IMR-90 (cell line): ENCODE results near the gene ZNF618. TPM values are rescaled to one million over a fixed set of nuclear protein-coding genes. Genes with fewer than 3 reads are reported as not detected.

Source experiments
- ATAC-seq: fragments of 200-7000 bp; cut with Tn5 transposase; 2 replicates; pipeline ENCODE4 v1.9.1; 2020; ENCODE audit warnings: low read depth, mild to moderate bottlenecking, moderate library complexity
- BruUV-seq: library from RNA; stranded (reverse); fragments of 400-500 nt; replicated peaks from 2 replicates; lab custom pipeline; 2021; lab: Mats Ljungman, UMichigan
- CTCF ChIA-PET: fragments of 300-600 bp; formaldehyde crosslinking; extraction: SDS; loops from one replicate; lab custom pipeline; 2021; ENCODE audit warnings: antibody characterized with exemption; lab: Yijun Ruan, JAX
- POLR2A ChIA-PET: fragments of 300-600 bp; sonication (Branson Sonifier 250); formaldehyde crosslinking; loops from one replicate; lab custom pipeline; 2022; ENCODE audit warnings: antibody characterized with exemption; ENCODE audit not compliant: unreplicated experiment; lab: Charles Lee
- DNase-seq: peaks from one replicate; pipeline ENCODE4 v3.0.0; 2013
- H2AFZ ChIP-seq: replicated peaks from 2 replicates; pipeline ENCODE3; 2013; ENCODE audit warnings: low read length, mild to moderate bottlenecking; ENCODE audit not compliant: poor library complexity
- H2AK5ac ChIP-seq: 2 replicates; pipeline ENCODE4 v1.6.1; 2013; ENCODE audit warnings: low read depth, low read length, inconsistent platforms
- H2AK9ac ChIP-seq: replicated peaks from 2 replicates; pipeline ENCODE3; 2013; ENCODE audit warnings: mild to moderate bottlenecking, low read depth, low read length, moderate library complexity; ENCODE audit not compliant: poor library complexity
- H2BK120ac ChIP-seq: 2 replicates; pipeline ENCODE4 v1.6.1; 2013; ENCODE audit warnings: low read depth, low read length, inconsistent platforms
- H2BK15ac ChIP-seq: 3 replicates; pipeline ENCODE4 v1.6.1; 2013; ENCODE audit warnings: low read depth, low read length, inconsistent platforms
- H2BK20ac ChIP-seq: 2 replicates; pipeline ENCODE4 v1.6.1; 2013; ENCODE audit warnings: low read depth, mild to moderate bottlenecking, inconsistent platforms, low read length, moderate library complexity
- H2BK5ac ChIP-seq: 2 replicates; pipeline ENCODE4 v1.6.1; 2013; ENCODE audit warnings: mild to moderate bottlenecking, low read depth, low read length, inconsistent platforms; ENCODE audit not compliant: poor library complexity, severe bottlenecking
- H3K14ac ChIP-seq: replicated peaks from 2 replicates; pipeline ENCODE4 v1.6.1; 2013; ENCODE audit warnings: low read depth, low read length, inconsistent platforms
- H3K18ac ChIP-seq: 2 replicates; pipeline ENCODE4 v1.6.1; 2013; ENCODE audit warnings: low read depth, low read length, control low read depth
- H3K23ac ChIP-seq: 2 replicates; pipeline ENCODE4 v1.6.1; 2013; ENCODE audit warnings: low read depth, low read length, inconsistent platforms
- H3K27ac ChIP-seq: 2 replicates; pipeline ENCODE4 v1.5.1; 2013; ENCODE audit warnings: mild to moderate bottlenecking, control low read depth, low read length; ENCODE audit not compliant: insufficient read depth
- H3K27me3 ChIP-seq: 2 replicates; pipeline ENCODE4 v1.6.1; 2013; ENCODE audit warnings: low read length; ENCODE audit not compliant: control insufficient read depth, insufficient read depth
- H3K36me3 ChIP-seq: 2 replicates; pipeline ENCODE4 v1.6.1; 2013; ENCODE audit warnings: low read length, mixed read lengths; ENCODE audit not compliant: control insufficient read depth, insufficient read depth
- H3K4ac ChIP-seq: 2 replicates; pipeline ENCODE4 v1.6.1; 2013; ENCODE audit warnings: low read depth, low read length, inconsistent platforms
- H3K4me1 ChIP-seq: 2 replicates; pipeline ENCODE4 v1.6.1; 2013; ENCODE audit warnings: low read length, mixed read lengths; ENCODE audit not compliant: control insufficient read depth, insufficient read depth
- H3K4me2 ChIP-seq: 2 replicates; pipeline ENCODE4 v1.6.1; 2013; ENCODE audit warnings: low read depth, mild to moderate bottlenecking, control low read depth, low read length, moderate library complexity
- H3K4me3 ChIP-seq: 2 replicates; pipeline ENCODE4 v1.5.1; 2013; ENCODE audit warnings: low read depth, mild to moderate bottlenecking, control low read depth, low read length, moderate library complexity; ENCODE audit not compliant: insufficient read depth
- H3K56ac ChIP-seq: 2 replicates; pipeline ENCODE4 v1.6.1; 2013; ENCODE audit warnings: low read length, inconsistent platforms; ENCODE audit not compliant: insufficient read depth; ENCODE audit errors: extremely low read depth
- H3K79me1 ChIP-seq, 2 experiments: 2 replicates each; pipeline ENCODE4 v1.6.1; 2013; ENCODE audit warnings: low read length in 2 of 2, inconsistent platforms in 1 of 2, low read depth in 1 of 2
- H3K9ac ChIP-seq: 2 replicates; pipeline ENCODE4 v1.6.1; 2013; ENCODE audit warnings: low read depth, low read length, control low read depth
- H3K9me1 ChIP-seq: 2 replicates; pipeline ENCODE4 v1.6.1; 2013; ENCODE audit warnings: low read length, inconsistent platforms; ENCODE audit not compliant: insufficient read depth
- H3K9me3 ChIP-seq: 2 replicates; pipeline ENCODE4 v1.6.1; 2013; ENCODE audit warnings: low read length; ENCODE audit not compliant: control insufficient read depth, insufficient read depth
- H4K20me1 ChIP-seq: 2 replicates; pipeline ENCODE4 v1.6.1; 2013; ENCODE audit warnings: low read length, inconsistent platforms; ENCODE audit not compliant: insufficient read depth
- H4K5ac ChIP-seq: 2 replicates; pipeline ENCODE4 v1.6.1; 2013; ENCODE audit warnings: mild to moderate bottlenecking, low read depth, low read length, control low read depth
- H4K8ac ChIP-seq, 2 experiments: 2 replicates each; pipeline ENCODE4 v1.6.1; 2013; ENCODE audit warnings: low read depth in 2 of 2, low read length in 2 of 2, control low read depth in 1 of 2, inconsistent platforms in 1 of 2
- H4K91ac ChIP-seq: 2 replicates; pipeline ENCODE4 v1.6.1; 2013; ENCODE audit warnings: low read depth, low read length, inconsistent platforms; ENCODE audit not compliant: insufficient read depth
- BHLHE40 ChIP-seq: fragments of 150-350 bp; IDR thresholded peaks from 2 replicates; pipeline ENCODE4 v1.6.1; 2016; ENCODE audit warnings: mild to moderate bottlenecking, low read depth, low read length
- CEBPB ChIP-seq: IDR thresholded peaks from 2 replicates; pipeline ENCODE4 v1.6.1; 2012; ENCODE audit warnings: low read depth, low read length, improper control_type of control experiment
- CHD1 ChIP-seq: IDR thresholded peaks from 2 replicates; pipeline ENCODE4 v1.6.1; 2012; ENCODE audit warnings: low read depth, low read length, improper control_type of control experiment
- FOS ChIP-seq: fragments of 150-350 bp; IDR thresholded peaks from 2 replicates; pipeline ENCODE4 v1.6.1; 2016; ENCODE audit warnings: low read depth, low read length
- MAFK ChIP-seq: IDR thresholded peaks from 2 replicates; pipeline ENCODE4 v1.6.1; 2012; ENCODE audit warnings: low read depth, low read length, improper control_type of control experiment
- MAZ ChIP-seq: IDR thresholded peaks from 2 replicates; pipeline ENCODE4 v1.6.1; 2012; ENCODE audit warnings: low read depth, mild to moderate bottlenecking, low read length, improper control_type of control experiment, moderate library complexity, borderline replicate concordance
- MXI1 ChIP-seq: IDR thresholded peaks from 2 replicates; pipeline ENCODE4 v1.6.1; 2012; ENCODE audit warnings: low read depth, mild to moderate bottlenecking, low read length, moderate library complexity, borderline replicate concordance
- NFE2L2 ChIP-seq: fragments of 150-350 bp; IDR thresholded peaks from 2 replicates; pipeline ENCODE4 v1.6.1; 2016; ENCODE audit warnings: low read depth, mild to moderate bottlenecking, low read length
- POLR2A ChIP-seq: IDR thresholded peaks from 2 replicates; pipeline ENCODE4 v1.6.1; 2012; ENCODE audit warnings: mild to moderate bottlenecking, low read depth, low read length
- RAD21 ChIP-seq: IDR thresholded peaks from 2 replicates; pipeline ENCODE4 v1.6.1; 2012; ENCODE audit warnings: low read length, improper control_type of control experiment
- RCOR1 ChIP-seq: IDR thresholded peaks from 2 replicates; pipeline ENCODE4 v1.6.1; 2012; ENCODE audit warnings: mild to moderate bottlenecking, low read length, improper control_type of control experiment; ENCODE audit not compliant: insufficient replicate concordance
- RFX5 ChIP-seq: IDR thresholded peaks from 2 replicates; pipeline ENCODE4 v1.8.0; 2012; ENCODE audit warnings: low read depth, mild to moderate bottlenecking, low read length, moderate library complexity
- SMC3 ChIP-seq: fragments of 150-350 bp; IDR thresholded peaks from 2 replicates; pipeline ENCODE4 v1.6.1; 2016; ENCODE audit warnings: low read depth, mild to moderate bottlenecking, antibody characterized with exemption, low read length, moderate library complexity
- USF2 ChIP-seq: fragments of 150-350 bp; IDR thresholded peaks from 2 replicates; pipeline ENCODE4 v1.6.1; 2017; ENCODE audit warnings: mild to moderate bottlenecking, antibody characterized with exemption, low read length, low read depth
- WGBS, 2 experiments: methylation state at CpG; one replicate each; pipeline versions ENCODE4 v1.1.5 to v1.1.7; 2013; ENCODE audit warnings: missing lambda C conversion rate in 2 of 2; ENCODE audit not compliant: insufficient read length in 1 of 2; ENCODE audit errors: extremely low coverage in 2 of 2; 5-methylcytosine and 5-hydroxymethylcytosine counted together
- dilution Hi-C: fragments of 300-500 bp; cut with HindIII; formaldehyde crosslinking; loops from one replicate; pipeline ENCODE4 v1.14.3; 2018; ENCODE audit warnings: low sequenced_read_pairs; ENCODE audit not compliant: unreplicated experiment
- in situ Hi-C: fragments of 300-500 bp; cut with MboI; formaldehyde crosslinking; loops from 3 replicates; pipeline ENCODE4 v1.14.3; 2019; ENCODE audit warnings: low sequenced_read_pairs, inconsistent platforms, mixed read lengths
- intact Hi-C: fragments of 100-400 bp; cut with micrococcal nuclease; formaldehyde crosslinking; loops from 2 replicates; pipeline ENCODE4 v1.10.0; 2022
- polyA plus RNA-seq, 3 experiments: library from polyadenylated mRNA; depleted of rRNA; stranded (reverse); fragments of >200 nt; gene quantifications; 2 replicates each; pipeline ENCODE4 v1.2.3, GENCODE V29; 2012; ENCODE audit warnings: low replicate concordance in 1 of 3
- total RNA-seq: library from RNA; depleted of rRNA; stranded (reverse); fragments of >200 nt; gene quantifications from 2 replicates; pipeline ENCODE4 v1.2.3, GENCODE V29; 2012
- TF ChIP-seq, protein P1 (sequence below): fragments of 150-350 bp; IDR thresholded peaks from 2 replicates; pipeline ENCODE4 v1.6.1; 2016; ENCODE audit warnings: low read depth, mild to moderate bottlenecking, low read length, moderate library complexity, borderline replicate concordance
- TF ChIP-seq, protein P2 (sequence below): conservative IDR thresholded peaks from 2 replicates; pipeline ENCODE4 v1.5.1; 2012; ENCODE audit warnings: mild to moderate bottlenecking, low read depth, low read length, improper control_type of control experiment

The ZNF618 gene
- total and polyA plus RNA-seq, 2 of the 4 experiments (the other 2 are of a cell fraction): 8.2 to 9.4 TPM

- intact Hi-C loops (no loop called here), in situ Hi-C loops (no loop called here), dilution Hi-C loops (no loop called here)
- Histone ChIP-seq H4K91ac (no peak overlapping the region), H2AFZ (no peak overlapping the region), H3K4me2 (no peak overlapping the region), H3K79me1 (peaks cover 45 to 75% of the 10 kb centered on the region in 2 experiments), H3K9me3 (no peaks in the 10 kb centered on the region; the same call in 1 of the 2 replicates), H3K4me3 (no peak overlapping the region), H4K20me1 (peaks cover 20% of the 10 kb centered on the region; the same call in 1 of the 2 replicates), H3K18ac (no peak overlapping the region), H3K9ac (no peak overlapping the region), H2BK120ac (no peak overlapping the region), H2AK5ac (no peak overlapping the region), H4K8ac (no peak overlapping the region), H3K36me3 (peaks cover 8% of the 10 kb centered on the region; the same call in 1 of the 2 replicates), H2BK20ac (no peak overlapping the region), H3K14ac (no peak overlapping the region), H3K23ac (no peak overlapping the region), H3K56ac (no peak overlapping the region), H3K9me1 (peaks cover 13% of the 10 kb centered on the region; the same call in 1 of the 2 replicates), H3K4ac (no peak overlapping the region), H3K27me3 (no peaks in the 10 kb centered on the region), H2BK15ac (no peak overlapping the region), H4K5ac (no peak overlapping the region), H3K4me1 (peaks cover 5% of the 10 kb centered on the region; the same call in 1 of the 2 replicates), H3K27ac (no peak overlapping the region), H2AK9ac (no peak overlapping the region), H2BK5ac (no peak overlapping the region)
- TF ChIP-seq SMC3: no peak
- no peak for TF ChIP-seq MAZ
- TF ChIP-seq BHLHE40: no peak
- no peak for TF ChIP-seq MXI1
- TF ChIP-seq USF2: no peak
- TF ChIP-seq RFX5: no peak
- TF ChIP-seq RAD21: no peak
- TF ChIP-seq MAFK: no peak
- no peak for TF ChIP-seq RCOR1
- TF ChIP-seq CHD1: no peak
- TF ChIP-seq, protein P1, sequence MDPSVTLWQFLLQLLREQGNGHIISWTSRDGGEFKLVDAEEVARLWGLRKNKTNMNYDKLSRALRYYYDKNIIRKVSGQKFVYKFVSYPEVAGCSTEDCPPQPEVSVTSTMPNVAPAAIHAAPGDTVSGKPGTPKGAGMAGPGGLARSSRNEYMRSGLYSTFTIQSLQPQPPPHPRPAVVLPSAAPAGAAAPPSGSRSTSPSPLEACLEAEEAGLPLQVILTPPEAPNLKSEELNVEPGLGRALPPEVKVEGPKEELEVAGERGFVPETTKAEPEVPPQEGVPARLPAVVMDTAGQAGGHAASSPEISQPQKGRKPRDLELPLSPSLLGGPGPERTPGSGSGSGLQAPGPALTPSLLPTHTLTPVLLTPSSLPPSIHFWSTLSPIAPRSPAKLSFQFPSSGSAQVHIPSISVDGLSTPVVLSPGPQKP: no peak
- TF ChIP-seq, protein P2, sequence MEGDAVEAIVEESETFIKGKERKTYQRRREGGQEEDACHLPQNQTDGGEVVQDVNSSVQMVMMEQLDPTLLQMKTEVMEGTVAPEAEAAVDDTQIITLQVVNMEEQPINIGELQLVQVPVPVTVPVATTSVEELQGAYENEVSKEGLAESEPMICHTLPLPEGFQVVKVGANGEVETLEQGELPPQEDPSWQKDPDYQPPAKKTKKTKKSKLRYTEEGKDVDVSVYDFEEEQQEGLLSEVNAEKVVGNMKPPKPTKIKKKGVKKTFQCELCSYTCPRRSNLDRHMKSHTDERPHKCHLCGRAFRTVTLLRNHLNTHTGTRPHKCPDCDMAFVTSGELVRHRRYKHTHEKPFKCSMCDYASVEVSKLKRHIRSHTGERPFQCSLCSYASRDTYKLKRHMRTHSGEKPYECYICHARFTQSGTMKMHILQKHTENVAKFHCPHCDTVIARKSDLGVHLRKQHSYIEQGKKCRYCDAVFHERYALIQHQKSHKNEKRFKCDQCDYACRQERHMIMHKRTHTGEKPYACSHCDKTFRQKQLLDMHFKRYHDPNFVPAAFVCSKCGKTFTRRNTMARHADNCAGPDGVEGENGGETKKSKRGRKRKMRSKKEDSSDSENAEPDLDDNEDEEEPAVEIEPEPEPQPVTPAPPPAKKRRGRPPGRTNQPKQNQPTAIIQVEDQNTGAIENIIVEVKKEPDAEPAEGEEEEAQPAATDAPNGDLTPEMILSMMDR: no peak
- TF ChIP-seq NFE2L2: no peak
- no peak for TF ChIP-seq FOS
- TF ChIP-seq CEBPB: no peak
- TF ChIP-seq POLR2A: no peak
- no peak for DNase-seq
- no peak for ATAC-seq
- POLR2A ChIA-PET: no interaction called here
- CTCF ChIA-PET: no interaction called here
- no TSS peak for BruUV-seq
- WGBS, 2 experiments: 82% methylated on average over 15 of the region's 17 CpGs; no CpG with 5 or more reads in 1 of the 2 experiments
These were observed 25.1 kb downstream of the ZNF618 start for GRCh38 chr9:113901221-113901688.
